T1000 (cell line): ENCODE results near the gene INSM1.
"Not testable (repeated sequence)": the region's sequence is repeated elsewhere in the genome, so short reads cannot be mapped to it uniquely, and the experiment has no call there.

Experiments
- DNase-seq: peaks from one replicate; lab custom pipeline; 2025; ENCODE audit warnings: mixed read lengths; lab: John Stamatoyannopoulos, UW

Gene INSM1

GRCh38 chr20:20367575-20368417 lies at the start of gene INSM1:
INSM1 (plus strand) TSS chr20:20368104; CDS start chr20:20368268, 164 bp downstream.
- DNase-seq = no peak

GRCh38 chr20:20318365-20319161 lies 49.3 kb upstream of the INSM1 start:
- no peak for DNase-seq

GRCh38 chr20:20321134-20321533 lies 46.8 kb upstream of the INSM1 start:
- no peak for DNase-seq

DNA sequence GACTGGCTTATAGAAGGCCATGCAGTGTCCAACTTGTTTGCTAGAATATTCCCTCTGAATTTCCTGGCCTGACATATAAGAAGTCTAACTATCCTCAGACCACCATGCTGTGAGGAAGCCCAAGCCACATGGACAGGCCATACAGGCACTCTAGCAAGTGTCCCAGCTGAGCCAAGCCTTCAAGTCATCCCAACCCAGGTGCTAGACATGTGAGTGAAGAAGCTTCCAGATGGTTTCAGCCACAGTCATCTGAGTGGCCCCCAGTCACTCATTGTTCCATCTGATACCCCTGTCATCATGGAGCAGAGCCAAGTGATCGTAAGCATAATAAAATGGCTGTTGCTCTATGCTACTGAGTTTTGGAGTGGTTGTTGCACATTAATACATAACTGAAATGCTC lies 46.0 kb upstream of the INSM1 start:
- DNase-seq = no peak

- no peak for DNase-seq
These were observed 45.0 kb upstream of the INSM1 start for GRCh38 chr20:20322912-20323311.

- no peak for DNase-seq
These were observed 40.2 kb upstream of the INSM1 start for GRCh38 chr20:20327746-20328145.

DNA sequence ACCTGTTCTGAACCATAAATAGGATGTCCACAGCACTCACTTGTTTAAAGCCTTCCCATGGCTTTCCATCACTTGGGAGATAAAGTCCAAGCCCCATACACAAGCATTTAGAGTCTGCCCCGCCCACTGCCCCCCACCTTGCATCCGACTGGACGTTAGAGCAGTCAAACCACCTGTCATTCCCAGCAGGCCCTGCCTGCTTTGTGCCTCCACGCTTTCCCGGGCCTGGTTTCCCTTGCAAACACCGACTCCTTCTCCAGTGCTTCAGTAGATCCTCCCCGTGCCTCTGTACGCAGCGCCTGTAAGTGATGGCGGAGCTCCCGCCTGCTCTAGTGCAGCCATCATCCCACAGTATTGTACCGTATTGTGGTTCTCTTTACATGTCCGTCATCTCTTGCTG lies 38.3 kb upstream of the INSM1 start:
- DNase-seq = no peak

- no peak for DNase-seq
These were observed 36.7 kb upstream of the INSM1 start for GRCh38 chr20:20331156-20331555.

- no peak for DNase-seq
These were observed 36.1 kb upstream of the INSM1 start for GRCh38 chr20:20331817-20332216.

DNA sequence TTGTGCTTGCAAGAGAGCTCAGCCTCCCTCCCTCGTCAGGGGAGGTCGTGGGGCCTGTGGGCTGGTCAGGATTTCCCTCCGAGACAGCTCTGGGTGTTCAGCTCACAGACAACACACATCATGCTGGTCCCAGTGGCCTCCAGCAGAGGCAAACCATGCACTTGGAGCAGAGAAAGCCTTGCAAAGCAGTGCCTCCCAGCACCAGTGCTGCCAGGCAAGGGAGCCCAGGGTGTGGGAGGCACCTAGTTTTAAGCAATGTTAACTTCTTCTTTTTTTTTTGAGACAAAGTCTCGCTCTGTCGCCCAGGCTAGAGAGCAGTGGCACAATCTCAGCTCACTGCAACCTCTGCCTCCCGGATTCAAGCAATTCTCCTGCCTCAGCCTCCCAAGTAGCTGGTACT lies 34.0 kb upstream of the INSM1 start:
- DNase-seq = no peak

- no peak for DNase-seq
These were observed 33.4 kb upstream of the INSM1 start for GRCh38 chr20:20334489-20334888.

GRCh38 chr20:20338133-20338730 lies 29.7 kb upstream of the INSM1 start:
- no peak for DNase-seq

GRCh38 chr20:20340443-20340842 lies 27.5 kb upstream of the INSM1 start:
- DNase-seq = no peak

DNA sequence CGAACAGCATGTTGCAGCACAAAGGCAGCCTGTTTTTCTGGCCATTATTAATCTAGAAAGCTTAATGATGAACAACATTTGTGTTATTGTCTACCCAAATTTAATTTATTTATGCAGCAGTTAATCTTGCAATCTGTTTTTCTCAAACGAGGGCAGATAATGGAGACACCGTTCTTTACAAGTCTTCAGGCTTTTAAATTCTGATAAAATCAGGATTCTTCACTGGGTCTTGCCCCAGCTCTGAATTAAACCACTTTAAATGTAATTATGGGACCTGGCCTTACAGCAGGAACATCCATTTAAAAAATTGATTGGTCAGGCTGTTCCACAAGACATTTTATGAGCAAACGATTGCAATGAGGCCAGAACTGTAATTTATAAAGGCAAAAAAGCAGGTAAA lies 26.5 kb upstream of the INSM1 start:
- DNase-seq = no peak

GRCh38 chr20:20342066-20342465 lies 25.8 kb upstream of the INSM1 start:
- DNase-seq = no peak

- no peak for DNase-seq
These were observed 24.0 kb upstream of the INSM1 start for GRCh38 chr20:20343932-20344331.

- no peak for DNase-seq
These were observed 23.4 kb upstream of the INSM1 start for GRCh38 chr20:20344476-20344875.

- no peak for DNase-seq
These were observed 14.3 kb upstream of the INSM1 start for GRCh38 chr20:20353576-20353975.

GRCh38 chr20:20355503-20355902 lies 12.4 kb upstream of the INSM1 start:
- not testable (repeated sequence) for DNase-seq

DNA sequence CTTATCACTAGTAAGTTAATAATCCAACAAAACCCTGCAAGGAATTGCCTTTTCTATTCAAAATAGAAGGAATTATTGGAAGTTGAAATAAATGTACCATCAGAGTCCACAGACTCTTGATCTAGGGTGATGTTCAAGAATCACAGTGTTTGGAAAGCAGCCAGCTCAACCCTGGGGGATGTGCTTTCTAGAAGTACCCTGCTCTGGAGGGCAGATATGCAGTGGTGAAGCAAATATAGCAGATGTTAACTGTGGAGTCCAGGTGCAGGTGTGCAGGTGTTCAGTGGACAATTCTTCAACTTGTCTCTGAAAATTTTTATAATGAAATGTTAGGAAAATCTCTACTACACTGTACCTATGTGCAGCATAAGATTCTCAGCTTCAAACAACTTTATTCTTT lies 9.1 kb upstream of the INSM1 start:
- DNase-seq = no peak

GRCh38 chr20:20359628-20360027 lies 8.3 kb upstream of the INSM1 start:
- no peak for DNase-seq

GRCh38 chr20:20360464-20360863 lies 7.4 kb upstream of the INSM1 start:
- no peak for DNase-seq
